Testis (tissue), 2 donors: ENCODE measurements around the gene CACNA2D4.

Experiments used
- POLR2A ChIP-seq: fragments of 450-650 bp; IDR thresholded peaks from one replicate; pipeline ENCODE4 v1.6.1; 2017; ENCODE audit warnings: antibody characterized with exemption, mild to moderate bottlenecking, moderate library complexity
- TF ChIP-seq, protein P1 (sequence below), 3 experiments: fragments of 450-650 bp in 2 of 3; fragments of 200-600 bp in 1 of 3; sonication (generic) in 1 of 3; IDR thresholded peaks; one replicate each; pipeline ENCODE4 v1.5.1; 2016 to 2019; ENCODE audit warnings: antibody characterized with exemption in 3 of 3, mild to moderate bottlenecking in 2 of 3, moderate library complexity in 1 of 3

GRCh38 chr12:1834186-1834925, 84.1 kb downstream of the CACNA2D4 start:
- no peak for TF ChIP-seq POLR2A
- TF ChIP-seq, protein P1, sequence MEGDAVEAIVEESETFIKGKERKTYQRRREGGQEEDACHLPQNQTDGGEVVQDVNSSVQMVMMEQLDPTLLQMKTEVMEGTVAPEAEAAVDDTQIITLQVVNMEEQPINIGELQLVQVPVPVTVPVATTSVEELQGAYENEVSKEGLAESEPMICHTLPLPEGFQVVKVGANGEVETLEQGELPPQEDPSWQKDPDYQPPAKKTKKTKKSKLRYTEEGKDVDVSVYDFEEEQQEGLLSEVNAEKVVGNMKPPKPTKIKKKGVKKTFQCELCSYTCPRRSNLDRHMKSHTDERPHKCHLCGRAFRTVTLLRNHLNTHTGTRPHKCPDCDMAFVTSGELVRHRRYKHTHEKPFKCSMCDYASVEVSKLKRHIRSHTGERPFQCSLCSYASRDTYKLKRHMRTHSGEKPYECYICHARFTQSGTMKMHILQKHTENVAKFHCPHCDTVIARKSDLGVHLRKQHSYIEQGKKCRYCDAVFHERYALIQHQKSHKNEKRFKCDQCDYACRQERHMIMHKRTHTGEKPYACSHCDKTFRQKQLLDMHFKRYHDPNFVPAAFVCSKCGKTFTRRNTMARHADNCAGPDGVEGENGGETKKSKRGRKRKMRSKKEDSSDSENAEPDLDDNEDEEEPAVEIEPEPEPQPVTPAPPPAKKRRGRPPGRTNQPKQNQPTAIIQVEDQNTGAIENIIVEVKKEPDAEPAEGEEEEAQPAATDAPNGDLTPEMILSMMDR (IDR thresholded peaks at IDR 0.05), result no peak
